ENCODE results near the gene CAV2.
"Not testable (repeated sequence)": the region's sequence is repeated elsewhere in the genome, so short reads cannot be mapped to it uniquely, and the experiment has no call there.

Gene CAV2

GRCh38 chr7:116477625-116478024, 21.9 kb upstream of the CAV2 start:
- Histone ChIP-seq H3K27me3 (no peaks in the 10 kb centered on the region), H3K36me3 (no peaks in the 10 kb centered on the region), H3K4me3 (ENCODE audit: low read depth, low read length) (no peak overlapping the region), H3K4me1 (no peaks in the 10 kb centered on the region), H3K9me3 (no peaks in the 10 kb centered on the region)
- TF ChIP-seq CTCF (IDR thresholded peaks at IDR 0.05; ENCODE audit: low read depth, low read length) = no peak
- no peak for DNase-seq

GRCh38 chr7:116478834-116479233, 20.7 kb upstream of the CAV2 start:
- H3K9me3 ChIP-seq = no peaks in the 10 kb centered on the region
- no peaks in the 10 kb centered on the region for H3K36me3 ChIP-seq
- no peak overlapping the region for H3K4me3 ChIP-seq (ENCODE audit: low read depth, low read length)
- no peaks in the 10 kb centered on the region for H3K4me1 ChIP-seq
- TF ChIP-seq CTCF (IDR thresholded peaks at IDR 0.05; ENCODE audit: low read depth, low read length) = no peak
- H3K27me3 ChIP-seq = no peaks in the 10 kb centered on the region
- no peak for DNase-seq

GRCh38 chr7:116483271-116483942, 16.1 kb upstream of the CAV2 start:
- no peaks in the 10 kb centered on the region for H3K9me3 ChIP-seq
- no peaks in the 10 kb centered on the region for H3K36me3 ChIP-seq
- H3K4me1 ChIP-seq = no peaks in the 10 kb centered on the region
- DNase-seq = no peak
- no peaks in the 10 kb centered on the region for H3K27me3 ChIP-seq
- TF ChIP-seq CTCF (IDR thresholded peaks at IDR 0.05; ENCODE audit: low read depth, low read length) = no peak
- no peak overlapping the region for H3K4me3 ChIP-seq (ENCODE audit: low read depth, low read length)

GRCh38 chr7:116484389-116484788, 15.1 kb upstream of the CAV2 start:
- H3K27me3 ChIP-seq; H3K4me1 ChIP-seq; DNase-seq; H3K4me3 ChIP-seq (ENCODE audit: low read depth, low read length); H3K36me3 ChIP-seq; H3K9me3 ChIP-seq: not testable (repeated sequence)

GRCh38 chr7:116487907-116488521, 11.5 kb upstream of the CAV2 start:
- Histone ChIP-seq H3K36me3 (no peaks in the 10 kb centered on the region), H3K4me1 (no peaks in the 10 kb centered on the region), H3K27me3 (no peaks in the 10 kb centered on the region), H3K4me3 (ENCODE audit: low read depth, low read length) (no peak overlapping the region), H3K9me3 (no peaks in the 10 kb centered on the region)
- DNase-seq = no peak
- TF ChIP-seq CTCF (IDR thresholded peaks at IDR 0.05; ENCODE audit: low read depth, low read length) = no peak

GRCh38 chr7:116490351-116490750, 9.2 kb upstream of the CAV2 start:
- Histone ChIP-seq H3K4me1 (no peaks in the 10 kb centered on the region), H3K27me3 (no peaks in the 10 kb centered on the region), H3K4me3 (ENCODE audit: low read depth, low read length) (no peak overlapping the region), H3K36me3 (no peaks in the 10 kb centered on the region), H3K9me3 (no peaks in the 10 kb centered on the region)
- TF ChIP-seq CTCF (IDR thresholded peaks at IDR 0.05; ENCODE audit: low read depth, low read length) = no peak
- no peak for DNase-seq

Measured in BE2C (cell line).